Activated naive CD8-positive, alpha-beta T cell treated with anti-CD3 and anti-CD28 coated beads, Interleukin-2, amount 50 U/mL, for 24 hours (primary cell): Measurements from ENCODE around the gene DUSP16.
"Not testable (repeated sequence)": the region's sequence is repeated elsewhere in the genome, so short reads cannot be mapped to it uniquely, and the experiment has no call there.

Source experiments
- ATAC-seq: fragments of 150-1000 bp; cut with Tn5 transposase; one replicate; pipeline ENCODE4 v1.10.0; 2021
- DNase-seq: peaks from one replicate; pipeline ENCODE4 v3.0.0; 2021
- H3K27ac Mint-ChIP-seq: one replicate; pipeline ENCODE4 v1.8.0; 2021; ENCODE audit warnings: mild to moderate bottlenecking, mixed read lengths
- H3K27me3 Mint-ChIP-seq: one replicate; pipeline ENCODE4 v1.8.0; 2021; ENCODE audit warnings: mixed read lengths
- H3K36me3 Mint-ChIP-seq: one replicate; pipeline ENCODE4 v1.8.0; 2021; ENCODE audit warnings: low read depth, mixed read lengths
- H3K4me1 Mint-ChIP-seq: one replicate; pipeline ENCODE4 v1.8.0; 2021; ENCODE audit warnings: mixed read lengths
- H3K4me3 Mint-ChIP-seq: one replicate; pipeline ENCODE4 v1.8.0; 2021; ENCODE audit warnings: mild to moderate bottlenecking, moderate library complexity, mixed read lengths
- H3K9me3 Mint-ChIP-seq: one replicate; pipeline ENCODE4 v1.8.0; 2021; ENCODE audit warnings: mixed read lengths

DUSP16 gene

GRCh38 chr12:12528361-12529270 is 34.0 kb downstream of the DUSP16 start:
- Mint-ChIP-seq H3K27me3 (no peaks in the 10 kb centered on the region), H3K36me3 (peaks cover 13% of the 10 kb centered on the region), H3K27ac (peak overlapping the region; percentile 63), H3K4me1 (peaks cover 51% of the 10 kb centered on the region), H3K9me3 (peaks cover 5% of the 10 kb centered on the region), H3K4me3 (no peak overlapping the region)
- DNase-seq (no peak), ATAC-seq (no peak)

- ATAC-seq: no peak
- H3K27me3 Mint-ChIP-seq: no peaks in the 10 kb centered on the region
- DNase-seq: no peak
- H3K4me1 Mint-ChIP-seq: peaks cover 46% of the 10 kb centered on the region
- peaks cover 5% of the 10 kb centered on the region for H3K9me3 Mint-ChIP-seq
- peak overlapping the region; percentile 63 for H3K27ac Mint-ChIP-seq
- no peak overlapping the region for H3K4me3 Mint-ChIP-seq
- peaks cover 13% of the 10 kb centered on the region for H3K36me3 Mint-ChIP-seq
These were observed 34.8 kb downstream of the DUSP16 start for GRCh38 chr12:12527820-12528296.

DNA sequence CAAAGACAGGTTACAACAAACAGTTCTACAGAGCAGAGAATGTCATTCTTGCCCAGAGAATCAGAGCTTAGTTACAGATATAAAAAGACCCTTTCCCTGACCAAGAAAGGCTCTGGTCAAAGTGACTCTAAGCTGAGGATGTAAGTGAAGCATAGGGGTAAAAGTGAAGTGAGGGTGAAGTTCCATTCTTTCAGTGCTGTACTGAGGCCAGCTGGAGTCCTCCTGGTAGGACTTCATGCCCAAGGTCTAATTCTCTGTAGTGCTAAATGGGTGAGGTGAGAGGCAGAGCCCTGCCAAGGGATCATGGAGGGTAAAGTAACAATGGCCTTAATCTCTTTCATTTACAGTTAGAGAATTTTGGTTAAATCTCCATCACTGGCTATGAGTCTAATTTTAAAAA is 38.5 kb downstream of the DUSP16 start:
- H3K4me1 Mint-ChIP-seq: peaks cover 33% of the 10 kb centered on the region
- no peaks in the 10 kb centered on the region for H3K9me3 Mint-ChIP-seq
- peaks cover 13% of the 10 kb centered on the region for H3K36me3 Mint-ChIP-seq
- H3K27ac Mint-ChIP-seq: no peak overlapping the region
- DNase-seq (no peak), ATAC-seq (no peak)
- no peak overlapping the region for H3K4me3 Mint-ChIP-seq
- no peaks in the 10 kb centered on the region for H3K27me3 Mint-ChIP-seq

GRCh38 chr12:12523229-12523628 is 39.4 kb downstream of the DUSP16 start:
- no peaks in the 10 kb centered on the region for H3K27me3 Mint-ChIP-seq
- H3K4me1 Mint-ChIP-seq: peaks cover 24% of the 10 kb centered on the region
- ATAC-seq (no peak), DNase-seq (no peak)
- no peaks in the 10 kb centered on the region for H3K9me3 Mint-ChIP-seq
- H3K36me3 Mint-ChIP-seq: peaks cover 17% of the 10 kb centered on the region
- H3K27ac Mint-ChIP-seq: no peak overlapping the region
- no peak overlapping the region for H3K4me3 Mint-ChIP-seq

DNA sequence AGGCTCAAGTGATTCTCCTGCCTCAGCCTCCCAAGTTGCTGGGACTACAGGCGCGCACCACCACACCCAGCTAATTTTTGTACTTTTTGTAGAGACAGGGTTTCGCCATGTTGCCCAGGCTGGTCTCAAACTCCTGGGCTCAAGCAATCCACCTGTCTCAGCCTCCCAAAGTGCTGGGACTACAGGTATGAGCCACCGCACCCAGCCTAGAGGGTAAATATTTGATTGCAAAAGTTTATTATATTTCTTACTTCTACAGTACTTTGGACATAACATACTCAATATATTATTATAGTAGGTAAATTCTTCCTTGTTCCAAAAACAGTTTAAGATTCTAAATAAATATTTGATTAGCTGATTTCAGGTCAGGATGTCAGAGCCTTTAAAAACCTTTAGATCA is 40.0 kb downstream of the DUSP16 start:
- not testable (repeated sequence) for ATAC-seq
- peaks cover 20% of the 10 kb centered on the region for H3K4me1 Mint-ChIP-seq

DNA sequence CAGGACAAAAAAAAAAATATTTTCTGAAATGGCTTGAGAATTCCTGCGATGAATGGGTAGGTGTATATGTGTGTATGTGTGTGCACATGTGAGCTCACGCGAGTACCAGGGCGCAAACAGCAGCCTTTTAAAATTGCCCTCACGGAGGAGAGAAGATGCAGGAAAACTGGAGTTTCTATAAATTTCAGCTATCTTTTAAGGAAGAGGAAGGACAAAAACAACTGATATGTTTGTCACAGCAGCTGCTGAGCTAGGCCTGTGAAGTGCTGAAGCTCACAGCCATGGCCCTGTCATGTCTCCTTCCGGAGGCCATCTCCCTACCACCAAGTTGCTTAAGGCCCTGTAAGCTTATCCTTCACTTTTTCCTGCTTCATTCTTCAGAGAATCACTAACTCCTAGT is 40.8 kb downstream of the DUSP16 start:
- ATAC-seq: no peak
- H3K27ac Mint-ChIP-seq: peak overlapping the region; percentile 7
- no peak overlapping the region for H3K4me3 Mint-ChIP-seq
- peaks cover 30% of the 10 kb centered on the region for H3K36me3 Mint-ChIP-seq
- no peaks in the 10 kb centered on the region for H3K9me3 Mint-ChIP-seq
- H3K27me3 Mint-ChIP-seq: no peaks in the 10 kb centered on the region
- DNase-seq: no peak
- peaks cover 18% of the 10 kb centered on the region for H3K4me1 Mint-ChIP-seq

More for the DNA sequence above, 40.0 kb downstream of the DUSP16 start:
- peaks cover 22% of the 10 kb centered on the region for H3K36me3 Mint-ChIP-seq
- not testable (repeated sequence) for H3K4me3 Mint-ChIP-seq, H3K9me3 Mint-ChIP-seq, H3K27me3 Mint-ChIP-seq, DNase-seq
- H3K27ac Mint-ChIP-seq: peak overlapping the region; percentile 7

DNA sequence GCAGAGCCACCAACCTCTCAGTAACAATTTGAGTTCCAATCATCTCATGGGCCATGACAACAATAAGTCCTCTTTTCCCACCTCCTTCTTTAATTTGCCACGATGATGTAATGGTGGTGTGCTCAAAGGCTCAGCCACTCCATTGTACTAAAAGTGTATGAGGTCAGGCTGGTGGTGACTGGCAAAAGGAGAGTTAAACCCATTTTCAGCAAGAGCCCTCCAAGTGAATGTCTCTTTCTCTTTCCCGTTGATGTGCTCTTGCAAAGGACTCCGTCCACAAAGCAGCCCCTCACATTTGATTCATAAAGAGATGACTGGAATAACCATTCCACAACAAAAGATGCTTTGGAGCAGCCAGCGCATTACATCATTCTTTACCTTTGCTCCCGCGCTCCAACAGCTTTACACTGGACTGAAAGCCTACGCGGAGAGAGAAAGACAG is 41.6 kb downstream of the DUSP16 start:
- Mint-ChIP-seq H3K36me3 (peaks cover 36% of the 10 kb centered on the region), H3K27me3 (no peaks in the 10 kb centered on the region)

DNA sequence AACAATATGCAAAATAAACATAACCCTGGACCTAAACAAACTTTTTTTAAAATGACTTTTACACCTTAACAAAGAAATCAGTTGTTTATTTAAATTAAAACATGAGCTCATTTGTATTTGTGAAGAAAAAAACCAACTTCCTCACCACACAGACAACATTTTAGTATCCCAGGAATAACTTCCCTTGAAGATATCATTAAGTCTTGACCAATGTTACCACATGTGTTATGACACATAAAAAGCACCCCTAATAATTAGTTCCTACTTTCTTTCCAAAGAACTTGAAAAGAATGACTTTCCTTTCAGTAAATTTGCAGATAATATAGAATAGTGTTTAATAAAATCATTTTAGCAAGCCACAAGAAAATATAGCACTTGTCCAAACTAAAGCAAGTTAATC is 42.4 kb downstream of the DUSP16 start:
- H3K27ac Mint-ChIP-seq: no peak overlapping the region
- peaks cover 11% of the 10 kb centered on the region for H3K4me1 Mint-ChIP-seq
- no peaks in the 10 kb centered on the region for H3K27me3 Mint-ChIP-seq
- DNase-seq (no peak), ATAC-seq (no peak)
- no peak overlapping the region for H3K4me3 Mint-ChIP-seq
- no peaks in the 10 kb centered on the region for H3K9me3 Mint-ChIP-seq
- H3K36me3 Mint-ChIP-seq: peaks cover 36% of the 10 kb centered on the region

More for the DNA sequence above, 41.6 kb downstream of the DUSP16 start:
- ATAC-seq (no peak), DNase-seq (no peak)
- H3K4me3 Mint-ChIP-seq: no peak overlapping the region
- H3K27ac Mint-ChIP-seq: no peak overlapping the region
- H3K9me3 Mint-ChIP-seq: no peaks in the 10 kb centered on the region
- H3K4me1 Mint-ChIP-seq: peaks cover 11% of the 10 kb centered on the region

- no peak for ATAC-seq
- peaks cover 39% of the 10 kb centered on the region for H3K36me3 Mint-ChIP-seq
- H3K27ac Mint-ChIP-seq: no peak overlapping the region
- H3K4me1 Mint-ChIP-seq: peaks cover 11% of the 10 kb centered on the region
- H3K27me3 Mint-ChIP-seq: no peaks in the 10 kb centered on the region
- no peak overlapping the region for H3K4me3 Mint-ChIP-seq
- H3K9me3 Mint-ChIP-seq: no peaks in the 10 kb centered on the region
- no peak for DNase-seq
These were observed 43.2 kb downstream of the DUSP16 start for GRCh38 chr12:12519354-12519998.

GRCh38 chr12:12518919-12519318 is 43.7 kb downstream of the DUSP16 start:
- Mint-ChIP-seq H3K27me3 (no peaks in the 10 kb centered on the region), H3K4me1 (peaks cover 11% of the 10 kb centered on the region), H3K9me3 (no peaks in the 10 kb centered on the region), H3K27ac (no peak overlapping the region), H3K4me3 (no peak overlapping the region), H3K36me3 (peaks cover 41% of the 10 kb centered on the region)
- no peak for DNase-seq
- no peak for ATAC-seq

GRCh38 chr12:12518464-12518845 is 44.2 kb downstream of the DUSP16 start:
- Mint-ChIP-seq H3K4me3 (no peak overlapping the region), H3K4me1 (peaks cover 13% of the 10 kb centered on the region), H3K9me3 (no peaks in the 10 kb centered on the region), H3K27ac (no peak overlapping the region), H3K27me3 (no peaks in the 10 kb centered on the region), H3K36me3 (peaks cover 41% of the 10 kb centered on the region)
- no peak for DNase-seq
- no peak for ATAC-seq

- Mint-ChIP-seq H3K4me3 (no peak overlapping the region), H3K27ac (no peak overlapping the region), H3K4me1 (peaks cover 30% of the 10 kb centered on the region), H3K36me3 (peaks cover 36% of the 10 kb centered on the region), H3K9me3 (no peaks in the 10 kb centered on the region), H3K27me3 (no peaks in the 10 kb centered on the region)
- ATAC-seq (no peak), DNase-seq (no peak)
These were observed 49.2 kb downstream of the DUSP16 start for GRCh38 chr12:12513416-12514006.

- no peaks in the 10 kb centered on the region for H3K27me3 Mint-ChIP-seq
- H3K4me3 Mint-ChIP-seq: no peak overlapping the region
- H3K36me3 Mint-ChIP-seq: peaks cover 28% of the 10 kb centered on the region
- H3K9me3 Mint-ChIP-seq: no peaks in the 10 kb centered on the region
- no peak overlapping the region for H3K27ac Mint-ChIP-seq
- H3K4me1 Mint-ChIP-seq: peaks cover 36% of the 10 kb centered on the region
- peak; percentile 86 for ATAC-seq
- no peak for DNase-seq
These were observed 50.6 kb downstream of the DUSP16 start for GRCh38 chr12:12511895-12512711.
